Endometrial microvascular endothelial cells (primary cell): ENCODE results near the gene PATE1. TPM values are rescaled to one million over a fixed set of nuclear protein-coding genes. Genes with fewer than 3 reads are reported as not detected.

Experiments
- in situ Hi-C: cut with HindIII; loops from 2 replicates; pipeline ENCODE4 v1.10.0; 2017; ENCODE audit warnings: low sequenced_read_pairs, low pct_unique_long_range_greater_than_20kb; ENCODE audit errors: inconsistent ontology term
- total RNA-seq: library from RNA; depleted of rRNA; stranded (reverse); fragments of >200 nt; gene quantifications from one replicate; pipeline ENCODE4 v1.2.3, GENCODE V29; 2015; ENCODE audit errors: inconsistent ontology term

PATE1 gene
- total RNA-seq, 1 donor from 2014 or later = not detected

DNA sequence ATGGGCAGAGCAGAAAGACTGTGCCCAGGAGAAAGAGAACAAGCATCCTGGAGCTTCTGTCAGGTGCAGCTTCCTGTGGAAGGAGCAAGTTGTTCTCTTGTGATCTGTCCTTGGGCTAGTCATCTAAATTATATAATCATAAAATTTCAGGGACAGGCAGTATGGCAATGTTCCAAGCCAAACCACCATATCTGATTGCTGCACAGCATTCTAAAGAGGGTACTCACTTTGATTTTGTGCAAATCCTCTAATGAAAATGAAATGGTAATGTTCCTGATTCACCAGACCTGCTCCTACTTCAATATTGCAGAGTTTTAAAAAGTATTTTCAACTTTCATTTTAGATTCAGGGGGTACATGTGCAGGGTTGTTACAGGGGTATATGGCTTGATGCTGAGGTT, 32.6 kb downstream of the PATE1 start, which contains the start of gene PATE2:
Gene PATE2 (minus strand): TSS at position 101 of the 400 bp plus-strand sequence. CDS start 55 bp downstream, at position 46.
- in situ Hi-C loops = no loop called here

DNA sequence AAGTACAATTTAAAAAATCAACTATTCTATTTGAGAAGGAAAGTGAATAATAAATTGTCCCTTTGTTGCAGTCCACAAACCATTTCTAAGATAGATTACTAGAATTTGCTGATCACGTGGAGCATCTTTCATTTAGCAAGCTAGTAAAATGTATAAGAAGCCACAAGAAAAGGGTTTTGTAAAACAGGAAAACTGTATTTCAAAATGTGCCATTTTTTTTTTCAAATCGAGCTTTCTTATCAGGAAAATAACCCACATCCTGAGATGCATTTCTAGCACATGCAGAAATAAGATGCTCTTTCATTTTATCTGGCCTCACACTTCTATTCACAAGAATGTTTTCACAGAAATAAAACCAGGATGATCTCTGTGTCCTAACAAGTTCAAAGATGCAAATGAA, 38.6 kb downstream of the PATE1 start:
- in situ Hi-C loops = no loop called here

DNA sequence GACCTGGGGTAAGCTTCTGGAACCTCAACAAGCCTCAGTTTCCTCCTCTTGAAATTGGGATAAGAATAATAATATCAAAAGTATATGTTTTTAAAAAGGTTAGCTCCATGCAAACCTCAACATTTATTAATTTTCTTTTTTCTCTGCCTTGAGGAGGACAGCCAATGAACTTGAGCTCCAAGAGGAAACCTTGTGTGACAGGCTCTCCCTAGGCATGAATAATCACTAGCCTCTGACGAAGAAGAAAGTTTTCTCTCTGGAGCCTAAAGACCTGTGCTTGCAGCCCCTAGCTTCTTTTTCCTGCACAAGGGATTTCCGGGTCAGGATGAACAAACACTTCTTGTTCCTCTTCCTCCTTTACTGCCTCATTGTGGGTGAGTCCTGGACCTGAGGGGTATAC, 41.7 kb downstream of the PATE1 start, which contains the start of gene PATE3:
Gene PATE3 (plus strand): TSS at position 301 of the 400 bp plus-strand sequence. CDS start 25 bp downstream, at position 326.
- in situ Hi-C loops = no loop called here

DNA sequence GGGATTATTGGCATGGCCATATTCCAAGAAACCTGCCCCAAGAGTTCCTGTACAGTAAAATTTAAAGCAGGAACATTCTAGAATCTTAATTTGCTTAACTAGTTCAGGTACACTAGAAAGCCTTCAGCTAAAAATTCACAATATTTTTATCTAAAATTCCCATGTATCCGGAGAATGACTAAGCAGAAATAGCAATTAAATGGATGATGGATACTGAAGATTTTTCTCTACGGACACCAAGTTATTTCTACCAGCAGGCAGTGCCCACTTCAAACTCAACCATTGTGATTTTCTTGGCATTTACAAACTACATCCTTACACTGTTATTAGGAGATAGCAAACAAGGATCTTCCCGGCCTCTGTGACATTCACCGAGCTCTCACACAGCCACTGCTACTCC, 44.7 kb downstream of the PATE1 start:
- in situ Hi-C loops = no loop called here

DNA sequence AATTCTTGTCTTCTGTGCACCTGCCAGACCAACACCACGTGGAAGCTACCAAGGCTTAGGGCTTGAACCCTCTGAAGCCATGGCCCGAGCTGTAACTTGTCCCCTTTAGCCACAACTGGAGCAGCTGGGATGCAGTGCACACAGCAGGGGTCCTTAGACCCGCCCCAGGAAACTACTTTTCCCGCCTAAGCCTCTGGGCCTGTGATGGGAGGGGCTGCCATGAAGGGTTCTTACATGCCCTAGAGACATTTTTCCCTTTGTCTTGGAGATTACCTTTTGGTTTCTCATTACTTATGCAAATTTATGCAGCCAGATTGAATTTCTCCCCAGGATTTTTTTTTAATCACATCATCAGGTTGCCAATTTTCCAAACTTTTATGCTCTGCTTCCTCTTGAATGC, 51.6 kb downstream of the PATE1 start:
- in situ Hi-C loops = no loop called here

Other genes starting within 250 kb of the PATE1 start
- gene EI24, start 176.8 kb upstream of the PATE1 start, total RNA-seq = 154 TPM
- gene STT3A, start 153.4 kb upstream of the PATE1 start, total RNA-seq = 272 TPM
- gene CHEK1, start 121.1 kb upstream of the PATE1 start, total RNA-seq = 38.7 TPM
- not detected for gene ACRV1, start 65.4 kb upstream of the PATE1 start, total RNA-seq
- not detected for gene PATE2, start 32.5 kb downstream of the PATE1 start, total RNA-seq
- gene PATE3, start 41.8 kb downstream of the PATE1 start, total RNA-seq = not detected
- gene PATE4, start 87.0 kb downstream of the PATE1 start, total RNA-seq = not detected
- 12.4 TPM for gene HYLS1, start 141.4 kb downstream of the PATE1 start, total RNA-seq
- gene PUS3, start 156.9 kb downstream of the PATE1 start, total RNA-seq = 10.1 TPM
- gene DDX25, start 158.2 kb downstream of the PATE1 start, total RNA-seq = not detected
- gene VSIG10L2, start 199.8 kb downstream of the PATE1 start, total RNA-seq = not detected